Measurements from ENCODE around the gene FRYL. TPM values are rescaled to one million over a fixed set of nuclear protein-coding genes. Genes with fewer than 3 reads are reported as not detected.

The FRYL gene
- total and polyA plus RNA-seq, 12 donors, result 16.5 to 64.4 (median 41.1) TPM

DNA sequence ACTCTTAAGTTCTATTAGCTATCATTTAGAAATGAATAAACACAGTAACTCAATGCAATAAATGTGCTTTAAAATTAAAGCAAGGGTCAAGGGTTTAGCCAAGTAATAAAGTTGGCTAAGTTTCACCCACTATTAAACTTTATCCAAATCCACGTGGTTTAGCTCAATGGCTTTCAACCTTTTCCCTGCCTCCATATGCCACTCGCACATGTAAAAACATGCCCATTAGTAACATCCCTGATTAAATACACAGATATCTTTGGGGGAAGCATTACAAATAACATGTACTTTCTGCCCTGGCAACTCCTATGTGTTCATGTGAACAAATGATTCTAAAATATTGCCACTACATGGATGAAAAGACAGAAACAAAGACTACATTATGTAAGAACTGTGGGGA lies 159.2 kb downstream of the FRYL start:
- Histone ChIP-seq H3K9me3 (replicated peaks in 1 of 3) (no peaks in the 10 kb centered on the region), H3K27me3 (no peaks in the 10 kb centered on the region), H3K36me3 (replicated peaks in 1 of 2) (no peaks in the 10 kb centered on the region), H3K4me3 (no peak overlapping the region), H3K4me1 (replicated peaks in 1 of 2) (no peaks in the 10 kb centered on the region), H3K27ac (no peak overlapping the region)
- 86 to 97% (median 92%) methylated on average over 2 of the region's 2 CpGs for WGBS, 4 donors
- DNase-seq, result no peak
- TF ChIP-seq POLR2A (IDR thresholded peaks at IDR 0.05), result no peak
- TF ChIP-seq, protein P1, sequence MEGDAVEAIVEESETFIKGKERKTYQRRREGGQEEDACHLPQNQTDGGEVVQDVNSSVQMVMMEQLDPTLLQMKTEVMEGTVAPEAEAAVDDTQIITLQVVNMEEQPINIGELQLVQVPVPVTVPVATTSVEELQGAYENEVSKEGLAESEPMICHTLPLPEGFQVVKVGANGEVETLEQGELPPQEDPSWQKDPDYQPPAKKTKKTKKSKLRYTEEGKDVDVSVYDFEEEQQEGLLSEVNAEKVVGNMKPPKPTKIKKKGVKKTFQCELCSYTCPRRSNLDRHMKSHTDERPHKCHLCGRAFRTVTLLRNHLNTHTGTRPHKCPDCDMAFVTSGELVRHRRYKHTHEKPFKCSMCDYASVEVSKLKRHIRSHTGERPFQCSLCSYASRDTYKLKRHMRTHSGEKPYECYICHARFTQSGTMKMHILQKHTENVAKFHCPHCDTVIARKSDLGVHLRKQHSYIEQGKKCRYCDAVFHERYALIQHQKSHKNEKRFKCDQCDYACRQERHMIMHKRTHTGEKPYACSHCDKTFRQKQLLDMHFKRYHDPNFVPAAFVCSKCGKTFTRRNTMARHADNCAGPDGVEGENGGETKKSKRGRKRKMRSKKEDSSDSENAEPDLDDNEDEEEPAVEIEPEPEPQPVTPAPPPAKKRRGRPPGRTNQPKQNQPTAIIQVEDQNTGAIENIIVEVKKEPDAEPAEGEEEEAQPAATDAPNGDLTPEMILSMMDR (IDR thresholded peaks at IDR 0.05), result no peak
- intact Hi-C loops (cut with DNase I), result no loop called here

DNA sequence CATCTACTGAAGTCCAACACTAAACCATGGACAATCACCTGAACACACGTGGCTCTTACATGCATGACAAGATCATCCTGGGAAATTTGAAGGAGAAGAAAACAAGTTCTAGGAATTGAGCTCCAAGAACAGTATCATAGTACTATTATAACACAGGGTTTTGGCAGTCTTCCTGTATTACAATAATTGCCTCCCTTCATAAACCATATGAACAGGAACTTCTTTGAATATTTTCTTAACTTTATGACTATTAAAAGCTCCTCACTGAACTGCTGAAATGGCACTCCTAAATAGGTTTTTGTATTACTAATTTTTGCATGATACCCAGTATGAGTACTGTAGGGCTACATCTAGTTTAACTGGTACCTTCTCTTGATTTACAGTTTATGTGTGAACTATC lies 160.0 kb downstream of the FRYL start:
- DNase-seq, result no peak
- Histone ChIP-seq H3K27me3 (no peaks in the 10 kb centered on the region), H3K9me3 (replicated peaks in 1 of 3) (no peaks in the 10 kb centered on the region), H3K4me1 (replicated peaks in 1 of 2) (no peaks in the 10 kb centered on the region), H3K27ac (no peak overlapping the region), H3K4me3 (no peak overlapping the region), H3K36me3 (replicated peaks in 1 of 2) (no peaks in the 10 kb centered on the region)
- TF ChIP-seq POLR2A (IDR thresholded peaks at IDR 0.05), result no peak
- TF ChIP-seq, protein P1 (IDR thresholded peaks at IDR 0.05), result no peak
- 67 to 87% (median 75%) methylated on average over 1 of the region's 1 CpG for WGBS, 4 donors
- intact Hi-C loops (cut with DNase I), result no loop called here

DNA sequence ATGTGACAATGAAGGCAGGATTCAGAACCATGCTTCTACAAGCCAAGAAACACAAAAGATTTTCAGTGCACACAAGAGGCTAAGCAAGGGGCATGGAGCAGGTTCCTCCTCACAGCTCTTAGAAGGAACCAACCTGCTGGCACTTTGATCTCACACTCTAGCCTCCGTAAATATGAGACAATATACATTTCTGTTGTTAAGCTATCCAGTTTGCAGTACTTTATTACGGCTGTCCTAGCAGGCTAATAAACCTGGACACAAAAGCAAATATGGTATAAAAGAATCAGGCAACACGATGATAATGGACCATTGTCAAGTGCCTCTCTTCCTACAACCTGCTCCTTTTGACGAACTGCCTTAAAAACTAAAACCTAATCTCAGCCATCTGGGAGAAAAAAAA lies 175.6 kb downstream of the FRYL start:
- Histone ChIP-seq H3K27ac (no peak overlapping the region), H3K4me1 (replicated peaks in 1 of 2) (no peaks in the 10 kb centered on the region), H3K36me3 (replicated peaks in 1 of 2) (no peaks in the 10 kb centered on the region), H3K9me3 (replicated peaks in 1 of 3) (no peaks in the 10 kb centered on the region), H3K4me3 (no peak overlapping the region), H3K27me3 (no peaks in the 10 kb centered on the region)
- intact Hi-C loops (cut with DNase I), result no loop called here
- TF ChIP-seq, protein P1 (IDR thresholded peaks at IDR 0.05), result no peak
- no peak for TF ChIP-seq POLR2A (IDR thresholded peaks at IDR 0.05)
- no peak for DNase-seq
- WGBS, 4 donors, result 95 to 99% (median 96%) methylated on average over 4 of the region's 4 CpGs

DNA sequence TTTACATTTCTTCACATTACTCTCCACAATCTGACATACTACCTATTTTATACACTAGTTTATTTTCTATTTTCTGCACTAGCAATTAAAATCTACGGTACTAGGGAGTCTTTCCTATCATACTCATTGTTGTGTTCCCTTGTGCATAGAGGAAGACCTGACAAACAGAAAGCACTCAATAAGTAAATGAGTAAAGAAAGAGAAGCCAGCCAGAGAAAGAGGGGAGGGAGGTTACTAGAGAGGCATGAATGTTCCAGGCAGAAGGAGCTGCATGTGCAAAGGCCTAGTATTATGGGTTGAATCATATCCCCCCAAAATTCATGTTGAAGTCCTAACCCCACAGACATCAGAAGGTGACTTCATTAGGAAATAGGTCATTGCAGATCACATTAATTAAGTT lies 176.0 kb downstream of the FRYL start:
- TF ChIP-seq, protein P1 (IDR thresholded peaks at IDR 0.05), result no peak
- TF ChIP-seq POLR2A (IDR thresholded peaks at IDR 0.05), result no peak
- no peak overlapping the region for H3K4me3 ChIP-seq
- no peaks in the 10 kb centered on the region for H3K36me3 ChIP-seq (replicated peaks in 1 of 2)
- DNase-seq, result no peak
- H3K9me3 ChIP-seq (replicated peaks in 1 of 3), result no peaks in the 10 kb centered on the region
- no peaks in the 10 kb centered on the region for H3K4me1 ChIP-seq (replicated peaks in 1 of 2)
- 96 to 100% (median 99%) methylated on average over 1 of the region's 1 CpG for WGBS, 4 donors
- no peaks in the 10 kb centered on the region for H3K27me3 ChIP-seq
- no peak overlapping the region for H3K27ac ChIP-seq
- intact Hi-C loops (cut with DNase I), result no loop called here

Data from adrenal gland (tissue), 12 donors.